ENCODE data around the gene CREB5.

The CREB5 gene

DNA sequence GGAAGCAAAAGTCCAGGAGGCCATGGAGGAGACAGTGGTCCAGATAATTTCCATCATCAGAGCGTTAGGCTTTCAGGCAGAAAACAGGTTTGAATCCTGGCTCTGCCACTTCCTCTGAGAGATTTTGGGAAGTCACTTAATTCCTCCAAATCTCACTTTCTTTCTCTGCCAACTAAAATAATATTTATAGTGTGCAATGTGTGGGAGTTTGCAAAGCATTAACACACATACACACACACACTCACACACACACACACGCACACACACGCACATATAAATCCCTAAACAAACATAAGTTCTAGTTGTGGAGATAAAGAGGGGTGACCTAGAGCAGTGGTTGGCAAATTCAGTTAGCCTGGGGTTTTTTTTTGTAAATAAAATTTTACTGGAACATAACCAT is 461.0 kb downstream of the CREB5 start:
- no peak for DNase-seq

DNA sequence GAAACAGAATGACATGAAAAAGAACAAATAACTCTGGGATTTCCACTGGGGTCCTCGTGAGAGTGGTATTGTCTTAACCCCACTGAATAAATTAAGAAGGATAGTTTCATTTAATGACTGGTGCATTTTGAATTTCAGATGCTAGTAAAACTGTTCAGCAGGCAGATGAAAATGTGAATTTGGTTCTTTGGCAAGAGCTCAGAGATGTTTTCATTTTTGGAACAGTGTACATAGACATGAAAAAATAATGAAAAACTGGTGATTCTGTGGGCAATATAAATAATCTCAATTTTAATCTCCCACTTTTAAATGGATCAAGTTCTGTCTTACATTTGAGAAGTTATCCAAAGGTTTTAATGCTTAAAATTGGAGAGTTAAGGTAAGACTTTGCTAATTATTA is 461.7 kb downstream of the CREB5 start:
- DNase-seq: no peak
